Activated CD4-positive, alpha-beta memory T cell treated with anti-CD3 and anti-CD28 coated beads for 36 hours (primary cell): ENCODE data around the gene CEMP1. TPM values are rescaled to one million over a fixed set of nuclear protein-coding genes. Genes with fewer than 3 reads are reported as not detected.
A peak's percentile ranks its signal among the peaks of the same experiment; 100 is the strongest.
"Not testable (repeated sequence)": the region's sequence is repeated elsewhere in the genome, so short reads cannot be mapped to it uniquely, and the experiment has no call there.

ENCODE experiments used
- CTCF ChIA-PET: fragments of 350-600 bp; sonication (Branson Sonifier 250); formaldehyde crosslinking; loops from one replicate; lab custom pipeline; 2021; ENCODE audit warnings: antibody characterized with exemption, inconsistent platforms; lab: Charles Lee
- POLR2A ChIA-PET: fragments of 350-600 bp; sonication (Branson Sonifier 250); formaldehyde crosslinking; loops from one replicate; lab custom pipeline; 2021; ENCODE audit warnings: antibody characterized with exemption; lab: Charles Lee
- DNase-seq: peaks from one replicate; pipeline ENCODE4 v3.0.0-alpha.2; 2020
- H3K27ac Mint-ChIP-seq: one replicate; pipeline ENCODE4 v1.8.0; 2021; ENCODE audit warnings: mixed read lengths
- H3K27me3 Mint-ChIP-seq: one replicate; pipeline ENCODE4 v1.8.0; 2021; ENCODE audit warnings: mixed read lengths
- H3K36me3 Mint-ChIP-seq: one replicate; pipeline ENCODE4 v1.8.0; 2021; ENCODE audit warnings: mixed read lengths
- H3K4me1 Mint-ChIP-seq: one replicate; pipeline ENCODE4 v1.8.0; 2021; ENCODE audit warnings: low read depth, mixed read lengths
- H3K4me3 Mint-ChIP-seq: one replicate; pipeline ENCODE4 v1.8.0; 2021; ENCODE audit warnings: mild to moderate bottlenecking, mixed read lengths
- H3K9me3 Mint-ChIP-seq: one replicate; pipeline ENCODE4 v1.8.0; 2021; ENCODE audit warnings: mixed read lengths
- intact Hi-C: fragments of 100-400 bp; cut with micrococcal nuclease; formaldehyde crosslinking; loops from one replicate; pipeline ENCODE4 v1.15.1; 2023
- total RNA-seq, 2 experiments: library from RNA; stranded (reverse); gene quantifications; one replicate each; pipeline ENCODE4 v1.2.3, GENCODE V29; 2021

CEMP1 gene
- total RNA-seq, 2 experiments from 2014 or later = not detected

- no peaks in the 10 kb centered on the region for H3K9me3 Mint-ChIP-seq
- peak overlapping the region; percentile 62 for H3K27ac Mint-ChIP-seq
- peaks cover 26% of the 10 kb centered on the region for H3K4me1 Mint-ChIP-seq
- no peaks in the 10 kb centered on the region for H3K27me3 Mint-ChIP-seq
- no peak for DNase-seq
- POLR2A ChIA-PET = interaction anchor here (5.1 kb wide), 1 partner anchor 14 kb away, joined by 43 read pairs; the partner anchor contains the start of gene AMDHD2
- peak overlapping the region; percentile 41 for H3K4me3 Mint-ChIP-seq
- CTCF ChIA-PET = no interaction called here
- peaks cover 2% of the 10 kb centered on the region for H3K36me3 Mint-ChIP-seq
- intact Hi-C loops = loop anchor here (2.0 kb wide), 1 partner anchor 21 kb away; the partner anchor contains the start of gene ATP6V0C
Observed at GRCh38 chr16:2533912-2534311, 2.7 kb upstream of the CEMP1 start.

- ChIA-PET POLR2A (interaction anchor here (0.6 to 5.1 kb wide), 3 partner anchors 14 to 639 kb away, joined by 3 to 43 read pairs (median 7); partner anchors contain the start of genes AMDHD2 and ATP6V0C), CTCF (interaction anchor here (1.3 kb wide), 1 partner anchor 13 kb away, joined by 4 read pairs; no protein-coding TSS in a partner anchor)
- not testable (repeated sequence) for H3K27me3 Mint-ChIP-seq, H3K9me3 Mint-ChIP-seq, H3K36me3 Mint-ChIP-seq, DNase-seq
- intact Hi-C loops = loop anchor here (2.0 kb wide), 1 partner anchor 20 kb away; the partner anchor contains the start of gene ATP6V0C
- Mint-ChIP-seq H3K4me3 (peak overlapping the region; percentile 91), H3K27ac (peak overlapping the region; percentile 94), H3K4me1 (peaks cover 23% of the 10 kb centered on the region)
Observed at GRCh38 chr16:2533142-2533755, 2.0 kb upstream of the CEMP1 start.

GRCh38 chr16:2532494-2533141 lies 1.4 kb upstream of the CEMP1 start:
- H3K4me1 Mint-ChIP-seq = peaks cover 23% of the 10 kb centered on the region
- no peaks in the 10 kb centered on the region for H3K27me3 Mint-ChIP-seq
- no peaks in the 10 kb centered on the region for H3K9me3 Mint-ChIP-seq
- H3K27ac Mint-ChIP-seq = peak overlapping the region; percentile 94
- CTCF ChIA-PET = interaction anchor here (1.3 to 1.5 kb wide), 2 partner anchors 12 to 31 kb away, joined by 4 to 5 read pairs; no protein-coding TSS in a partner anchor
- POLR2A ChIA-PET = interaction anchor here (0.5 to 5.1 kb wide), 6 partner anchors 13 to 640 kb away, joined by 3 to 43 read pairs (median 4); partner anchors contain the start of genes AMDHD2, ATP6V0C, TEDC2 and TRAF7
- intact Hi-C loops = loop anchor here (2.0 kb wide), 1 partner anchor 20 kb away; the partner anchor contains the start of gene ATP6V0C
- H3K36me3 Mint-ChIP-seq = no peaks in the 10 kb centered on the region
- peak; percentile 87 for DNase-seq
- H3K4me3 Mint-ChIP-seq = peak overlapping the region; percentile 91

- CTCF ChIA-PET = interaction anchor here (0.8 to 1.5 kb wide), 2 partner anchors 12 to 31 kb away, joined by 4 to 5 read pairs; partner anchors contain the start of gene AMDHD2
- H3K36me3 Mint-ChIP-seq = no peaks in the 10 kb centered on the region
- peak overlapping the region; percentile 91 for H3K4me3 Mint-ChIP-seq
- DNase-seq = peak; percentile 99
- intact Hi-C loops = loop anchor here (2.0 kb wide), 1 partner anchor 19 kb away; the partner anchor contains the start of gene ATP6V0C
- H3K27ac Mint-ChIP-seq = peak overlapping the region; percentile 94
- H3K4me1 Mint-ChIP-seq = peaks cover 17% of the 10 kb centered on the region
- H3K9me3 Mint-ChIP-seq = no peaks in the 10 kb centered on the region
- POLR2A ChIA-PET = interaction anchor here (0.5 to 5.1 kb wide), 6 partner anchors 12 to 391 kb away, joined by 3 to 43 read pairs (median 6); partner anchors contain the start of genes AMDHD2, ATP6V0C, TEDC2 and TRAF7
- no peaks in the 10 kb centered on the region for H3K27me3 Mint-ChIP-seq
Observed at GRCh38 chr16:2531696-2532493, 687 bp upstream of the CEMP1 start.

DNA sequence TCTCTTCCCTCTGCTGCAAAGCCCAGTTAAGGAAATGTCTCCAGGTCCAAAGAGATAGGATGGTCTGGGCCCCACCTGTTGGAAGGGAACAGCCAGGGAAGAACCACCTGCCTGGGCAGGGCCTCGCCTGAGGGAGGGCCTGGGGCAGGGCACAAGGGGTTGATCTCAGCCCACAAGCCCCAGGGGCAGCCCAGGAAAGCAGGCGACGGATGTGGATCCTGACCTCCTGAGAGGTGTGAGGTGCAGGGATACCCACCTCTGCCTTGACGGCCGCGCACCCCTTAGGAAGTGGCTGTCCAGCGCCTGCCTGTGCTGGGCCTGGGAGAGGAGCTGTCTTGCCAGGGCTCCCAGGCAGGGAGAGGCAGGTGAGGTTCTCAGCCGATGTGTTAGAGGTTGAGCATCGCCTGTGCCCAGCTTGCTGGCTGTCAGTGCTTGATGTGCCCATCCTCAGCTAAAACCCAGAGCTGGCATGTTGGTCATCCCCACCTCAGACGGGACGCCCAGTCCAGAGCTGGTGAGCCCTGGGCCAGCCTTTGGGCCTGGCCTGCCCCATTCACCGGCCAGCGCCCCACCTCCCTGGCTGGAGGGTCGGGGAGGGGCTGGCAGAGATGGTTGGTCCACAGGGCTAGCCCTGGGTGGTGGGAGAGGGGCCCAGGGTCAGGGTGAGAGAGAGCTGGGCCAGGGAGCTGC lies 434 bp downstream of the CEMP1 start:
- Mint-ChIP-seq H3K27me3 (no peaks in the 10 kb centered on the region), H3K27ac (peak overlapping the region; percentile 94), H3K4me1 (peaks cover 15% of the 10 kb centered on the region), H3K36me3 (peaks cover 2% of the 10 kb centered on the region), H3K4me3 (peak overlapping the region; percentile 91), H3K9me3 (no peaks in the 10 kb centered on the region)
- CTCF ChIA-PET = interaction anchor here (0.8 to 1.5 kb wide), 2 partner anchors 11 to 29 kb away, joined by 4 to 5 read pairs; partner anchors contain the start of gene AMDHD2
- no peak for DNase-seq
- POLR2A ChIA-PET = interaction anchor here (1.6 to 5.1 kb wide), 2 partner anchors 11 to 16 kb away, joined by 6 to 43 read pairs; partner anchors contain the start of genes AMDHD2 and ATP6V0C
- intact Hi-C loops = no loop called here

DNA sequence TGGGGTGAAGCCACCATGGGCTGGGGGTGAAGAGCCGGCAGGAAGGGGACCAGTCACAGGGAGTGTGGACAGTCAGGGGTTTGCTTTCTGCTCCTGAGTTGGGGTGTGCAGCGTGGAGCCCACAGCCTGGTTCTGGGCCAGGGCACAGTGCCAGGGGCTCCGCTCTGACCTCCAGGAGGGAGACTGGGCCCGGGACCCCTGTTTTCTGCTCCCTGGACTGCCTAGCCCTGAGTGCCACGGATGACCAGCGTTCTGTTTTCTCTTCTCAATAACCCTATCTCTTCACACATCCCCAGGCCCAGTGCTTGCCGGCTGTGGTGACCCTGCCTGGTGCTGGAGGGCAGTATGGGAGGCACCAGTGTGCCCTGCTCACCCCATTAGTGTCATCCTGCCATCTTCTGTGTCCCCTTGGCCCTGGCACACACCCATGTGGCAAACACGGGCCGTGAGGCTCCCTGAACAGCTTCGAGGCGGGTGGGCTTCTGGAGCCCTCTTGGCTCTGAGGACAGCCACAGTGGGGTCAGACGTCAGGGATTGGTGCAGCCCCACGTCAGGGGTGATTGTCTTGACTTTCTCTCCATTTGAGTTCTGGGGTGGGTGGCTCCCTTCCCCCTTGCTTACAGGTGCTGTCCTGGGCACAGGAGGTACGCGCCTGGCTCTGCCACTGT lies 1.1 kb downstream of the CEMP1 start:
- Mint-ChIP-seq H3K36me3 (peaks cover 2% of the 10 kb centered on the region), H3K27me3 (no peaks in the 10 kb centered on the region), H3K9me3 (no peaks in the 10 kb centered on the region), H3K4me3 (no peak overlapping the region), H3K27ac (no peak overlapping the region), H3K4me1 (peaks cover 15% of the 10 kb centered on the region)
- POLR2A ChIA-PET = interaction anchor here (1.6 to 5.1 kb wide), 2 partner anchors 11 to 16 kb away, joined by 6 to 43 read pairs; partner anchors contain the start of genes AMDHD2 and ATP6V0C
- intact Hi-C loops = no loop called here
- no peak for DNase-seq
- CTCF ChIA-PET = no interaction called here

DNA sequence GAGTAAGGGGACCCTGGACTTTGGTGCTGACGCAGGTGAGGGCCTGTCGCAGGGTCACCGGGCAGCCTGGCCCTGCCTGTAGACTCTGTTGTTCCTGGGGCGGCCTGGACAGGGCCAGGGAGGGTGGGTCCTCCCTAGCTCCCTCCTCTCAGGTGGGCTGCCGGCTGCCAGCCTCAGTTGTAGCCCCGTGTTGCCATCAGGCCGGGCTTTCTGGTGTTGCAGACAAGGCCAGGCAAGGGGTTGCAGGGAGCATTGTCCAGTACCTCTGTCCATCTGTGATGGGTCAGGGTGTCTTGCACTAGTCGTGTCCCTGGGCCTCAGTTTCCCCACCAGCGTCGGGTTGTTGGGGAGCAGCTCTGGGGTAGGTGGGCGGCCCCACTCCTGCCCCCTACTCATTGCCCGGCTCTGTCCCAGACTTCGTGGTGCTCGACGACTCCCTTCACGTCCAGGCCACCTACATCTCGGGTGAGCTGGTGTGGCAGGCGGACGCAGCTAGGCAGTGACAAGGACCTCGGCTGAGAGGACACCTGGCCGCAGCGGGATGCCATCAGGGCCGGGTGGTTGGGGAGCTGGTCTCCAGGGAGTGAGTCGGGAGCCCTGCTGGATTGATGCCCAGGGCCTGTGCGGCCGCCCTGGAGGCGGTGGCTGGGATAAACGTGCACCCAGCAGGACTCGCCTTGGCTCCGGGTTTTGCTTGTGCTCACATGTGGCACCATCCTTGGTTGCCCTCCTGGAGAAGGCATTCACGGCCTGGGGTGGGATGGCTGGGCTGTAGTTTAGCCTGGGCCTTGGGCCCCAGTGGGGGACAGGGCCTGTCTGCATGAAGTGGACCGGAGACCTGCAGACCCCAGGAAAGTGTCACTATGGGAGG lies 1.9 kb downstream of the CEMP1 start:
- H3K4me1 Mint-ChIP-seq = peaks cover 17% of the 10 kb centered on the region
- no peak overlapping the region for H3K4me3 Mint-ChIP-seq
- ChIA-PET POLR2A (interaction anchor here (5.1 kb wide), 1 partner anchor 10 kb away, joined by 43 read pairs; the partner anchor contains the start of gene AMDHD2), CTCF (no interaction called here)
- intact Hi-C loops = no loop called here
- peaks cover 8% of the 10 kb centered on the region for H3K36me3 Mint-ChIP-seq
- no peaks in the 10 kb centered on the region for H3K27me3 Mint-ChIP-seq
- H3K27ac Mint-ChIP-seq = no peak overlapping the region
- no peaks in the 10 kb centered on the region for H3K9me3 Mint-ChIP-seq
- DNase-seq = no peak

DNA sequence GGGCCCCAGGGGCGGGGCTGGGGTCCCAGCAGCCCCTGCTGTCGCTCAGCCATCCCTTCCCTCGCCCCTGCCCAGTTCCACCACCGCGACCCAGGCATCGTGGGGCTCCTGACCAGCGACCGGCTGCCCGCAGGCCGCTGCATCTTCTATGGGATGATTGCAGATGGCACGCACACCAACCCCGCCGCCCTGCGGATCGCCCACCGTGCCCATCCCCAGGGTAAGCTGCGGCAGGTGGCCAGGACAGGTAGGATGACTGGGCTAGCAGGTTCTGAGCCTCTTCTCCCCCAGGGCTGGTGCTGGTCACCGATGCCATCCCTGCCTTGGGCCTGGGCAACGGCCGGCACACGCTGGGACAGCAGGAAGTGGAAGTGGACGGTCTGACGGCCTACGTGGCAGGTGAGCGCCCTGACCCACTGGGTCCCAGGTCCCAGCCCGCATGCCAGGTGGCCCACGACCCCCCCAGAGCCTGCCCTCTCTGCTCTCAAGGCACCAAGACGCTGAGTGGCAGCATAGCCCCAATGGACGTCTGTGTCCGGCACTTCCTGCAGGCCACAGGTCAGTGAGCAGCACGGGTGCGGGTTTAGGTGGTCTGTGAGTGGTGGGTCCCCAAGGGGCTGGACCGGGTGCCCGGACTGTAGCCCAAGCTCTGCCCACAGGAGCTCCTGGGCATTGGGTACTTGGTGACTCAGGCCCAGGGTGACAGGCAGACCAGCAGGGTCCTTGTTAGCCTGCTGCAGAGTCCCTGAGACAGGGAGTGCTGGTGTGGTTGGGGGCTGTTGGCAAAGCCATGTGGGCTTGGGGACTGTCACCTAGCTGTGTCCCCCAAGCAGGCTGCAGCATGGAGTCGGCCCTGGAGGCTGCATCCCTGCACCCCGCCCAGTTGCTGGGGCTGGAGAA lies 2.8 kb downstream of the CEMP1 start:
- POLR2A ChIA-PET = no interaction called here

DNA sequence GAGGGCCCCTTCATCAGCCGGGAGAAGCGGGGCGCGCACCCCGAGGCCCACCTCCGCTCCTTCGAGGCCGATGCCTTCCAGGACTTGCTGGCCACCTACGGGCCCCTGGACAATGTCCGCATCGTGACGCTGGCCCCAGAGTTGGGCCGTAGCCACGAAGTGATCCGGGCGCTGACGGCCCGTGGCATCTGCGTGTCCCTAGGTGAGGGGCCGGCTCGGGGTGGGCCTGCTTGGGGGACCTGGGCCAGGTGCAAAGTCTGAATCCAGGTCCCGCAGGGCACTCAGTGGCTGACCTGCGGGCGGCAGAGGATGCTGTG lies 3.5 kb downstream of the CEMP1 start:
- Mint-ChIP-seq H3K27me3 (no peaks in the 10 kb centered on the region), H3K4me3 (no peak overlapping the region), H3K36me3 (peaks cover 10% of the 10 kb centered on the region), H3K4me1 (peaks cover 10% of the 10 kb centered on the region), H3K27ac (no peak overlapping the region), H3K9me3 (no peaks in the 10 kb centered on the region)
- intact Hi-C loops = no loop called here
- no peak for DNase-seq
- ChIA-PET POLR2A (no interaction called here), CTCF (no interaction called here)

More for the DNA sequence above, 2.8 kb downstream of the CEMP1 start:
- H3K4me3 Mint-ChIP-seq = no peak overlapping the region
- peaks cover 12% of the 10 kb centered on the region for H3K4me1 Mint-ChIP-seq
- intact Hi-C loops = no loop called here
- H3K9me3 Mint-ChIP-seq = no peaks in the 10 kb centered on the region
- H3K36me3 Mint-ChIP-seq = peaks cover 10% of the 10 kb centered on the region
- no peak for DNase-seq
- CTCF ChIA-PET = interaction anchor here (0.6 kb wide), 1 partner anchor 28 kb away, joined by 3 read pairs; no protein-coding TSS in a partner anchor
- H3K27me3 Mint-ChIP-seq = no peaks in the 10 kb centered on the region
- no peak overlapping the region for H3K27ac Mint-ChIP-seq
